Choroid plexus epithelial cell (primary cell): ENCODE results near the gene TTLL1.
A peak's percentile ranks its signal among the peaks of the same experiment; 100 is the strongest.

ENCODE experiments used
- DNase-seq: peaks from one replicate; pipeline ENCODE4 v3.0.0-alpha.2; 2010; ENCODE audit warnings: low read depth
- H3K4me3 ChIP-seq: 2 replicates; pipeline ENCODE4 v1.5.1; 2011; ENCODE audit warnings: low read depth, mild to moderate bottlenecking, control low read depth, low read length, moderate library complexity
- TF ChIP-seq, protein P1 (sequence below): conservative IDR thresholded peaks from 2 replicates; pipeline ENCODE4 v1.5.1; 2011; ENCODE audit warnings: low read depth, mild to moderate bottlenecking, control low read depth, inconsistent platforms, low read length, moderate library complexity

Gene TTLL1

GRCh38 chr22:43088984-43089717 is at the start of gene TTLL1:
TSS of gene TTLL1 (minus strand) at chr22:43089391. CDS start at chr22:43075586, 13,805 bp downstream.
- TF ChIP-seq, protein P1, sequence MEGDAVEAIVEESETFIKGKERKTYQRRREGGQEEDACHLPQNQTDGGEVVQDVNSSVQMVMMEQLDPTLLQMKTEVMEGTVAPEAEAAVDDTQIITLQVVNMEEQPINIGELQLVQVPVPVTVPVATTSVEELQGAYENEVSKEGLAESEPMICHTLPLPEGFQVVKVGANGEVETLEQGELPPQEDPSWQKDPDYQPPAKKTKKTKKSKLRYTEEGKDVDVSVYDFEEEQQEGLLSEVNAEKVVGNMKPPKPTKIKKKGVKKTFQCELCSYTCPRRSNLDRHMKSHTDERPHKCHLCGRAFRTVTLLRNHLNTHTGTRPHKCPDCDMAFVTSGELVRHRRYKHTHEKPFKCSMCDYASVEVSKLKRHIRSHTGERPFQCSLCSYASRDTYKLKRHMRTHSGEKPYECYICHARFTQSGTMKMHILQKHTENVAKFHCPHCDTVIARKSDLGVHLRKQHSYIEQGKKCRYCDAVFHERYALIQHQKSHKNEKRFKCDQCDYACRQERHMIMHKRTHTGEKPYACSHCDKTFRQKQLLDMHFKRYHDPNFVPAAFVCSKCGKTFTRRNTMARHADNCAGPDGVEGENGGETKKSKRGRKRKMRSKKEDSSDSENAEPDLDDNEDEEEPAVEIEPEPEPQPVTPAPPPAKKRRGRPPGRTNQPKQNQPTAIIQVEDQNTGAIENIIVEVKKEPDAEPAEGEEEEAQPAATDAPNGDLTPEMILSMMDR: no peak
- DNase-seq: peak; percentile 87
- peak within 1 kb of the TSS; percentile 87 for H3K4me3 ChIP-seq

- TF ChIP-seq, protein P1: no peak
- H3K4me3 ChIP-seq: no peak overlapping the region
- DNase-seq: no peak
Observed at GRCh38 chr22:43136801-43137200, 47.6 kb upstream of the TTLL1 start.

- DNase-seq: peak; percentile 59
- no peak overlapping the region for H3K4me3 ChIP-seq
- TF ChIP-seq, protein P1: peak; percentile 83
Observed at GRCh38 chr22:43136255-43136654, 47.1 kb upstream of the TTLL1 start.

- no peak for DNase-seq
- TF ChIP-seq, protein P1: no peak
Observed at GRCh38 chr22:43135565-43135964, 46.4 kb upstream of the TTLL1 start.

DNA sequence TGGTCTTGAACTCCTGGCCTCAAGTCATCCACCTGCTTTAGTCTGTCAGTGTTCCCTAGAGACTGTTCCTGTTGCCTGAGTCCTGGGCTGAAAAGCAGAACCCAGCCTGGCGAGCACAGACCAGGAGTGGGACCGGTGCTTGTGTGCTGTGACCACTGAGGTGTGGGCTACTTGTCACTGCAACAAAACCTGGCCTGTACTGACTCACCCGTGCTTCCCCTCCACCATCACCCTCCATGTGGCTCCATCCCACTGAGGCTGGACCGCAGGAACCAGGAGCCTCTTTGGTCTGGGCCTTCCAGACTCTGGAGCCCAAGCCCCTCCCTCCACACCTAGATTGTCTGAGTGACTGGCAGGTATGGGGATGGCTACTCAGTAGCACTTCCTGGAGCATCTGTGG is 45.4 kb upstream of the TTLL1 start:
- TF ChIP-seq, protein P1: no peak
- H3K4me3 ChIP-seq: no peak overlapping the region
- no peak for DNase-seq

More at GRCh38 chr22:43135565-43135964, 46.4 kb upstream of the TTLL1 start:
- H3K4me3 ChIP-seq: no peak overlapping the region

GRCh38 chr22:43133401-43133800 is 44.2 kb upstream of the TTLL1 start:
- no peak for DNase-seq
- TF ChIP-seq, protein P1: no peak
- H3K4me3 ChIP-seq: no peak overlapping the region

DNA sequence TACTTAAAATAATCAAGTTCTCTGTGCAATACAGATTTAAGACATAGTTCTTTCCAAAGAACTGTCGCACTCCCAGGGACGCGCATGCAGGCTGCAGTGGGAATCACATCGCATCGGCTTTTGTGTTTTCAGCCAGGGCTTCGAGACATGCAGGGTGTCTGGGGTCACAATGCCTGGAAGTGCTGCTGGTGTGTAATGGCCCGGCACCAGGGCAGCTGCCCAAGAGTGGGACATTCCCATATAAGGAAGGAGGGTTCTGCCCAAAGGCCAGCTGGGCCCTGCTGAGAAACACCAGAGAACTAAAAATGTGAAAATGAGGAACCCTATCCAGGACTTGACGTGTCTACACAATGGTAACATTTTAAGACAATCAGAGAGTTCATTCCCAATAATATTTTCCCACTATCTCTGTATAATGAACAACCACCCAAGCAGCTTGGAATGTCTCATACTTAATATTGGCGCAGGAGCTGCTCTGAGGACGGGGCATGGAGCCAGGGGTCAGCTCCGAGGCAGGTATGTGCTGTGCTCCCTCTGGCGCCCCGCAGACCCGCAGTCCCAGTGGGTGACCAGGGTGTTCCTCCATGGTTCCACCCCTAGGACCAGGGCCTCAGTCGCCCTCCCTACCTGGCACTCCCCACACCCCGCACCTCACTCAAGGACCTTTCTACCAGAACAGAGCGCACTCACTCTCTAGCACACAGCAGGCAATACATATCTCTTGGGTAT is 42.7 kb upstream of the TTLL1 start:
- DNase-seq: no peak
- TF ChIP-seq, protein P1: no peak
- H3K4me3 ChIP-seq: no peak overlapping the region
